Muscle layer of colon (tissue), 2 donors: ENCODE results near the gene PPP1R27.
"Not testable (repeated sequence)": the region's sequence is repeated elsewhere in the genome, so short reads cannot be mapped to it uniquely, and the experiment has no call there.

ENCODE experiments used
- H3K27ac ChIP-seq: one replicate; pipeline ENCODE4 v1.7.0; 2013; ENCODE audit warnings: low read depth, mild to moderate bottlenecking, low read length, moderate library complexity
- H3K27me3 ChIP-seq, 2 donors: one replicate each; pipeline ENCODE4 v1.7.0; 2013; ENCODE audit warnings: low read length in 2 of 2, mild to moderate bottlenecking in 2 of 2; ENCODE audit not compliant: insufficient read depth in 2 of 2, control insufficient read depth in 1 of 2
- H3K36me3 ChIP-seq: one replicate; pipeline ENCODE4 v1.7.0; 2013; ENCODE audit warnings: mild to moderate bottlenecking, low read length; ENCODE audit not compliant: insufficient read depth
- H3K4me1 ChIP-seq: one replicate; pipeline ENCODE4 v1.7.0; 2013; ENCODE audit warnings: mild to moderate bottlenecking, low read length; ENCODE audit not compliant: insufficient read depth
- H3K4me3 ChIP-seq, 2 donors: one replicate each; pipeline ENCODE4 v1.7.0; 2013; ENCODE audit warnings: low read length in 2 of 2, low read depth in 1 of 2, mild to moderate bottlenecking in 1 of 2, moderate library complexity in 1 of 2
- H3K9ac ChIP-seq: one replicate; pipeline ENCODE4 v1.7.0; 2013; ENCODE audit warnings: low read length
- H3K9me3 ChIP-seq: one replicate; pipeline ENCODE4 v1.7.0; 2013; ENCODE audit warnings: mild to moderate bottlenecking, low read length
- donor health status: abdominal sarcoma.
- donor health status: Adenocarcinoma of cecum.

Gene PPP1R27

DNA sequence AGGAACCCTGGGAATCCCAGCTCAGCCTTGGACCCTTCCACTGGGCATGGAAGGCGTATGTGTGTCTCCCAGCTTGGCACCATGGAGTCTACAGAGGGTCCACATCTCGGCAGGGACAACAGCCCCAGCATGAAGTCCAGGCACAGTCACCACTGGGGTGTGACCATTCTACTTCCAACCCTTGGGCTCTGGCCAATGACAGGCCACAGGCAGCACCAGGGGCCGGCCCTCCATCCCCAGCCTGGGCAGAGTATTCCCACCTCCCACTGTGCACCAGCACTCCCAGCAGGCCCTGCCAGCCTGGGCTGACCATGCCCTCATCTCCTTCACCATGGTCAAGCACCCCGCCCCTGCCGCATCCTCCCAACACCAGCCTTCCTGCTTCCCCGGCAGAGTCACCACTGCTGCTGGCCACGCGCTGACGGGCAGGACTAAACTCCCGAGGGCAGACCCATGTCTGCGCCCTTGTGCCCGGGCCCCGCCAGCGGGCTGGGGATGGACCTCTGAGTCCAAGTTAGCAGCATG is 9.5 kb upstream of the PPP1R27 start:
- no peak overlapping the region for H3K9ac ChIP-seq
- H3K36me3 ChIP-seq = peaks cover 51% of the 10 kb centered on the region
- H3K4me1 ChIP-seq = no peaks in the 10 kb centered on the region
- H3K27ac ChIP-seq = no peak overlapping the region
- no peak overlapping the region for H3K4me3 ChIP-seq
- no peaks in the 10 kb centered on the region for H3K9me3 ChIP-seq
- no peaks in the 10 kb centered on the region for H3K27me3 ChIP-seq

DNA sequence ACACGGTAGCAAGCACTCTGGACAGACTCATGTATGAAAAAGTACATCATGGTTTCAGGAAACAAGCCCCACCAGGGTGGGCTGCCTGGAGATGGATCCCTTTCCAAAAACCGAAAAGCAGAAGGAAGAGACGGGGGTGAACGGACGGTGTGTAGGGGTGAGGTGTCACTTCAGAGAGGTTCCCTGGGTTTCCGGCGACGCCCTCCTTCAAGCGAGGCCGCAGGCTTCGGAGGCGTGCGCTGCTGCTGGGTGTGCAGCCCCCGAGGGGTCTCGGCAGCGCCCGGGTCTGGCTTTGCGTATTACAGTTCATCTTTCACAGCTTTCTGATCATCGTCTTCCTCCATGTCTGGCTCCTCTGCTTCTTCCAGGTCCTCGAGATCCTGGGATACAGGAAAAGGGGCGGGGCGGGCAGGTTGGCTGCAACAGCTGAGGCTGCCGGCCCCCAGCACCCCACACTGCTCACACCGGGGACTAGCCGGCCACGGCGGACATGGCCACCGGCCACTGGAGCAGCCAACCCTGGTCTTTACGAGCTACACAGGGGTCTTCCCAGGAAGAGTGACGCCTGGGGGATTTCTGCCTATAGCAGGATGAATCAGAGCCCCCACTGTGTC is 9.0 kb upstream of the PPP1R27 start:
- no peak overlapping the region for H3K4me3 ChIP-seq
- no peaks in the 10 kb centered on the region for H3K9me3 ChIP-seq
- H3K4me1 ChIP-seq = no peaks in the 10 kb centered on the region
- H3K27me3 ChIP-seq = no peaks in the 10 kb centered on the region
- H3K27ac ChIP-seq = no peak overlapping the region
- H3K36me3 ChIP-seq = peaks cover 51% of the 10 kb centered on the region
- no peak overlapping the region for H3K9ac ChIP-seq

DNA sequence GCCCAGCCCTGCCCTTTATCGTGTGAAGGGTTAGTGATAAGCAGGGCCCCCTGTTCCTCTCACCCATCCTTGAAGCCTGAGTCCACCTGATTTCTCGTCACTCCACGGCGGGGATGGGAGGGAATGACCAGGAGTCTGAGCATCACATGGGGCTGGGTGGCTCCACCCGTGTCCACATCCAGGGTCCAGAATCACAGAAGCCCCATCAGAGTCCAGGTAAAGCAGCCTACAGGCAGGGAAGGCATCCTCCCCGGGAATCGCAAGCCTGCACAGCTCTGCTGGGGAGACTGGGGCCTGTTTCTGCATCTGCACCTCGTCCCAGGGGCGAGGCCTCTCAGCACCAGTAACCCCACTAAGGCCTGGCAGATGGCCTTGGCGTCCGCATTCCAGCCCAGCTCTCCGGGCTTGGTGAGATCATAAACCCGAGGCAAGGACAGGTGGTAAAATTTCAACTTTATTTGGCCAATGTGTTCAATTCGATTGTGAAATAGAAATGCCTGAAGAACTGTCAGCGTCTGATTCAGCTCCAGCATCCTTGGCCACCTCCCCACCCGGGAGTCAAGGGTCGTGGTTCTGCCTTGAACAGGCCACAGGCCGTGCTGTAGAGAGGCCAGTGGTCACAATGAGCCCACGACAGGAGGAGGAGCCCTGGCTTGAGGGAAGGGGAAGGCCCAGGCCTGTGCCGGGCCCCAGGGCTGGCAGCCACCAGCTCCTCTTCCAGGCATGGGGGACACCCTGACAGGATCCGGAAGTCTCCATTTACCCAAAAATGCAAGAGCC is 8.1 kb upstream of the PPP1R27 start:
- Histone ChIP-seq H3K9me3 (no peaks in the 10 kb centered on the region), H3K9ac (no peak overlapping the region), H3K36me3 (peaks cover 51% of the 10 kb centered on the region), H3K4me1 (no peaks in the 10 kb centered on the region), H3K27ac (no peak overlapping the region), H3K4me3 (no peak overlapping the region), H3K27me3 (no peaks in the 10 kb centered on the region)

DNA sequence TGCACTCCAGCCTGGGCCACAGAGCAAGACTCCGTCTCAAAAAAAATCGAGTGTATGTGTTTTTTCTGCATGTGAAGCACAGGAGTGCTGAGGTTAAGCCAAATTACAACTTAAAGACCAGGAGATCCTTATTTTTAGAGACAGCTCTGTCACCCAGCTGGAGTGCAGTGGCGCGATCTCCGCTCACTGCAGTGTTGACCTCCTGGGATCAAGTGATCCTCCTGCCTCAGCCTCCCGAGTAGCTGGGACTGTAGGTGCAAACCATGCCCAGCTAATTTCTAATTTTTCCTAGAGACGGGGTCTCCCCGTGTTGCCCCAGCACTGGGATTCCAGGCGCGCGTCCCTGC is 7.5 kb upstream of the PPP1R27 start:
- Histone ChIP-seq H3K4me1 (no peaks in the 10 kb centered on the region), H3K27ac (no peak overlapping the region), H3K4me3 (no peak overlapping the region), H3K9me3 (no peaks in the 10 kb centered on the region), H3K27me3 (no peaks in the 10 kb centered on the region), H3K9ac (no peak overlapping the region), H3K36me3 (peaks cover 50% of the 10 kb centered on the region)

DNA sequence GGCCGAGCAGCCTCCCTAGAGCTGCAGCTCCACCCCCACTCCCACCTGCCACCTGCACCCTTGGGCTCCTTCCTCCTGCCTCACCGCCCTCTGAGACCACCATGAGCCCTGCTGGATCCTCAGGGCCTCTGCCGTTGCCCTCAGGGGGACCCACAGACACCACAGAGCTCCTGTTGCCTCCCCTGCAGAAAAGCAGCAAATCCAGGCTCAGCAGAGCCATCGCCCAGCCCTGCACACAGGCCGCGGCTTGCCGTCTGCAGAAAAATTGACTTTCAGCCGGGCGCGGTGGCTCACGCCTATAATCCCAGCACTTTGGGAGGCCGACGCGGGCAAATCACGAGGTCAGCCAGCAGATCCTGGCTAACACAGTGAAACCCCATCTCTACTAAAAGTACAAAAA is 7.0 kb upstream of the PPP1R27 start:
- Histone ChIP-seq H3K4me3 (no peak overlapping the region), H3K9ac (no peak overlapping the region), H3K9me3 (no peaks in the 10 kb centered on the region), H3K27ac (no peak overlapping the region), H3K4me1 (no peaks in the 10 kb centered on the region), H3K27me3 (no peaks in the 10 kb centered on the region), H3K36me3 (peaks cover 45% of the 10 kb centered on the region)

DNA sequence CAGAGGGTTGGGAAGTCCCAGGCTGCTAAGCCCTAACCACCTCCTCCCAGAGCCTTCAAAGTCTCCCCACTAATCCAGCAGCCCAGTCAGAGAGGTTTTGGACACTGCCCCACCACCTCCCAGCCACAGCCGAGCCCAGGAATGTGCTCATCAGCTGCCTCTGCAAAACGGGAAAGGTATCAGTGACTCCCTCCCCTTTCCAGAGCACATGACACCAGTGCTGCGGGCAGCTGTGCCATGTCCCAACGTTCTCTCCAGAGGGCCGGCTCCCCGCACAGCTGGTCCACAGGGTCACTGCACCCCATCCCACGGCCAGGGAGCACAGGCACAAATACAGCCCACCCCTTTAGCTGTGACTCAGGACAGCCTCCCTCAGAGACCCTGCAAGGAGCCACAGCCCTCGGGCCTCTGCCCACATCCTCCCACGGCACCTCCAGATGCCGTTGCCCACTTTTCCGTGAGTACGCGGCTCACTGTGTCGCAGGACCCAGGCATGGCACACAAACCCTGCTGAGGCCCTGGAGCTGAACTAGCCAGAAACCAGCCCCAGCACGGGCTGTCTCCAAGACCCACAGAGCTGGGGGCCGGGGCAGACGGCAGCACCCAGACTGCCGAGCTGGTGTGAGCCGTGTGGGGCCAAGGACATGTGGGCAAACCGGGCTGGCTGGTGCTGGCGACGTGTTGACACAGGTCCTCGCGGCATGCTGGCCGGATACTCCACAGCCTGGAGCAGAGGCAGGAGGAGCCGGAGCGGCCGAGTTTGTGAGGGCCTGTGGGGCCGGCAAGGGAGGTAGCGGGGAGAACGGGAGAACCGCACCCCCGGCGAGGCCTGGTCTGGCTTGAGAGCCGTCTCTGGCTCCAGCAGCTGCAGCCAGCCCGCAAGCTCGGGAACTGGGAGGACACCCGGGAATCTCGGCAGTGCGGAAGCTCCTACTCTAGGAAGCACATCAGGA is 6.3 kb upstream of the PPP1R27 start:
- Histone ChIP-seq H3K9me3 (no peaks in the 10 kb centered on the region), H3K36me3 (peaks cover 37% of the 10 kb centered on the region), H3K27me3 (no peaks in the 10 kb centered on the region), H3K4me3 (no peak overlapping the region), H3K4me1 (no peaks in the 10 kb centered on the region), H3K9ac (no peak overlapping the region), H3K27ac (no peak overlapping the region)

DNA sequence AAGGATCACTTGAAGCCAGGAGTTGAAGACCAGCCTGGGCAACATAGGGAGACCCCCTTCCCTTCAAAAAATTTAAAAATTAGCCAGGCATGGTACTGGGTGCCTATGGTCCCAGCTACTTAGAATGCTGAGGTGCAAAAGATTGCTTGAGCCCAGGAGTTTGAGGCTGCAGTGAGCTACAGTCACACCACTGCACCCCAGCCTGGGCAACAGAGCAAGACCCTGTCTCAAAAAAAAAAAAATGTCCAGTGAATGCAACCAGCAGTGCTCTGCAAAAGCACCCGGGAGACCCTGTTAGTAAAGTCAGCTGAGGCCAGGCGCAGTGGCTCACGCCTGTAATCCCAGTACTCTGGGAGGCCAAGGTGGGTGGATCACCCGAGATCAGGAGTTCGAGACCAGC is 5.2 kb upstream of the PPP1R27 start:
- H3K9ac ChIP-seq, H3K27ac ChIP-seq, H3K4me3 ChIP-seq, H3K27me3 ChIP-seq, H3K4me1 ChIP-seq, H3K9me3 ChIP-seq: not testable (repeated sequence)
- peaks cover 27% of the 10 kb centered on the region for H3K36me3 ChIP-seq

DNA sequence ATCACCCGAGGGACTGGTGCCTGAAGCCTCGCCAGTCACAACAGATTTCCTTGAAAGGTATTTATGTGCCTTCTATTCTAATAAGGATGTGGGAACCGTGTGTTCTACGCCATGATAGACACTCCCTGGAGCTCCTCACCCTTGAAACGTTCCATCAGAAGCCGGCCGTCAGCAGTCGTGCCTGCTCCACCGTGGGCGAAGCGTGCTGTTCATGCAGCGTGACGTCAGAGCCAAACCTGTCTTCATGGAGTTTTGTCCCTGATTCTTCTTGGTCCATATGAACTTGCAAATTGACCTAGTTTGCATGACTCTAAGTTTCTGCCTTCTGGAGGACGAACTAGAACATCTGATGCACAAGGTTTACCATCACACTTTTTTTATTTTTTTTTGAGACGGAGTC is 4.5 kb upstream of the PPP1R27 start:
- H3K4me3 ChIP-seq = no peak overlapping the region
- H3K9ac ChIP-seq = no peak overlapping the region
- no peak overlapping the region for H3K27ac ChIP-seq
- peaks cover 19% of the 10 kb centered on the region for H3K36me3 ChIP-seq
- H3K4me1 ChIP-seq = no peaks in the 10 kb centered on the region
- no peaks in the 10 kb centered on the region for H3K9me3 ChIP-seq
- no peaks in the 10 kb centered on the region for H3K27me3 ChIP-seq

DNA sequence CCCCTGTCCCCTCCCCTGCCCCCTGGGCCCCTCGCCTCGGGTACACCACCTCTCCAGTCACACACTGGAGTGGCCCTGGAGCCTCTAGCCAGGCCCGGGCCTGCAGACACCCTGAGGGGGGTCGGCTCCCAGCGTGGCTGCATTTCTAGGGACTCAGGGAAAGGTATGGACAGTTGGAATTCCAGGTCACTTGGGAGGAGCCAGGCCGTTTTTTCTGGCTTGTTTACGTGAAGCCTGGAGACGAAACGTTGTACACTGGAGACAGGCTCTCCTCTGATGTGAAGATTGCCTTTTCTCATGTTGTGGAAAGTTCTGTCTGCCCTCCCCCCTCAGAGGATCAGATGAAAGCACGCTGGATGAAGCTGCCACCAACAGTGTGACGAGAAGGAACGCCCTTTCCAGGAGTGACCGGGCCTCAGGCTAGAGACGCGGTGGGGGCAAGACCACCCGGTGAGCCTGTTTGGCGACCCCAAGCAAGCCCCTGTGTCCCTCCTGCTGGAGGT is 4.0 kb upstream of the PPP1R27 start:
- Histone ChIP-seq H3K27me3 (no peaks in the 10 kb centered on the region), H3K27ac (no peak overlapping the region), H3K4me1 (peaks cover 4% of the 10 kb centered on the region), H3K36me3 (peaks cover 15% of the 10 kb centered on the region), H3K9me3 (no peaks in the 10 kb centered on the region), H3K4me3 (no peak overlapping the region), H3K9ac (no peak overlapping the region)

DNA sequence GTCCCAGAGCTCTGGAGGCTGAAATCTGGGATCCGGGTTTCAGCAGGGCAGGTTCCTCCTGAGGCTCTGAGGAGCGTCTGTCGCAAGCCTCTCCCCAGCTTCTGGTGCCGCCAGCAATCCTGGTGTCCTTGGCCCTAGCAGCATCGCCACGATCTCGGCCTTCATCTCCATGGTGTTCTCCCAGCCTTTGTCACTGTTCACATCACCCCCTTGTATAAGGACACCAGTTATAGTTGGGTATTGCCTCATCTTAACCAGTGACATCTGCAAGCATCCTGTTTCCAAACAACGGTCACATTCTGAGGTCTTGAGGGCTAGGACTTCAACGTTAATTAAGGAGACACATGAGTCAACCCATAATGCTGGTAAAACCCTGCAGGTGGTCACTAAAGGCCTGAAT is 2.8 kb upstream of the PPP1R27 start:
- Histone ChIP-seq H3K9me3 (no peaks in the 10 kb centered on the region), H3K27me3 (no peaks in the 10 kb centered on the region), H3K4me3 (no peak overlapping the region), H3K4me1 (peaks cover 7% of the 10 kb centered on the region), H3K36me3 (peaks cover 6% of the 10 kb centered on the region), H3K27ac (no peak overlapping the region), H3K9ac (no peak overlapping the region)
